ENCODE measurements around the gene AMOT. TPM values are rescaled to one million over a fixed set of nuclear protein-coding genes. Genes with fewer than 3 reads are reported as not detected.

Gene AMOT
- total RNA-seq, 1 experiment from 2014 or later, result 0.23 TPM

- DNase-seq (ENCODE audit: low read depth), result no peak
Observed at GRCh38 chrX:112738347-112739033, 102.1 kb downstream of the AMOT start.

- no peak for DNase-seq (ENCODE audit: low read depth)
Observed at GRCh38 chrX:112736310-112736709, 104.3 kb downstream of the AMOT start.

- DNase-seq (ENCODE audit: low read depth), result no peak
Observed at GRCh38 chrX:112735147-112735546, 105.5 kb downstream of the AMOT start.

- DNase-seq (ENCODE audit: low read depth), result no peak
Observed at GRCh38 chrX:112734290-112734689, 106.3 kb downstream of the AMOT start.

DNA sequence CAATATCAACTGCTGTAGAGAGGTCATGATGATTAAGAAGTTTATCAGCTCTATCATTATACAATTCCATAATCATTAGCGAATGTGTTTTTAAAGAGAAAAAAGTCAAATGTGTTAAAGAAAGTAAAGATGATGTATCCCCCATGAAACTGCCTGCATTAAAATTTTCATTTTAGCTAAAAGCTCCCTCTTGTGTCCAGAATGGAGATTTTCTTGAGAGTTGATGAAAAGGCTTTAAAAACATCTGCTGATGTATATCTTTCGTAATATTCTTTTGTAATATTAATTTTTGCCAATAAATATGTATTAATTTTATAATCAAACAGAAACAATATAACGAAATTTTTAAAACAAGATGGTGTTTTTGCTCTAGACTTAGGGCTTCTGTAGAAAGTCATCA is 108.8 kb downstream of the AMOT start:
- DNase-seq (ENCODE audit: low read depth), result no peak

Other genes with a start within 250 kb of the AMOT start
- not detected in 2 replicates for gene LHFPL1, start 160.9 kb downstream of the AMOT start, total RNA-seq (2014; rRNA removed)